AG09309 (cell line): ENCODE measurements around the gene SLC38A3.

Source experiments
- DNase-seq: peaks from one replicate; pipeline ENCODE4 v3.0.0-alpha.2; 2010; ENCODE audit warnings: low read depth
- H3K4me3 ChIP-seq: 2 replicates; pipeline ENCODE4 v1.5.1; 2011; ENCODE audit warnings: mild to moderate bottlenecking, low read depth, low read length, moderate library complexity; ENCODE audit not compliant: control insufficient read depth
- TF ChIP-seq, protein P1 (sequence below): IDR thresholded peaks from 2 replicates; pipeline ENCODE4 v1.5.1; 2011; ENCODE audit warnings: mild to moderate bottlenecking, low read depth, low read length, inconsistent platforms; ENCODE audit not compliant: insufficient read depth, control insufficient read depth; ENCODE audit errors: missing control alignments

The SLC38A3 gene

GRCh38 chr3:50160561-50160983 lies 44.5 kb upstream of the SLC38A3 start:
- DNase-seq: no peak
- TF ChIP-seq, protein P1, sequence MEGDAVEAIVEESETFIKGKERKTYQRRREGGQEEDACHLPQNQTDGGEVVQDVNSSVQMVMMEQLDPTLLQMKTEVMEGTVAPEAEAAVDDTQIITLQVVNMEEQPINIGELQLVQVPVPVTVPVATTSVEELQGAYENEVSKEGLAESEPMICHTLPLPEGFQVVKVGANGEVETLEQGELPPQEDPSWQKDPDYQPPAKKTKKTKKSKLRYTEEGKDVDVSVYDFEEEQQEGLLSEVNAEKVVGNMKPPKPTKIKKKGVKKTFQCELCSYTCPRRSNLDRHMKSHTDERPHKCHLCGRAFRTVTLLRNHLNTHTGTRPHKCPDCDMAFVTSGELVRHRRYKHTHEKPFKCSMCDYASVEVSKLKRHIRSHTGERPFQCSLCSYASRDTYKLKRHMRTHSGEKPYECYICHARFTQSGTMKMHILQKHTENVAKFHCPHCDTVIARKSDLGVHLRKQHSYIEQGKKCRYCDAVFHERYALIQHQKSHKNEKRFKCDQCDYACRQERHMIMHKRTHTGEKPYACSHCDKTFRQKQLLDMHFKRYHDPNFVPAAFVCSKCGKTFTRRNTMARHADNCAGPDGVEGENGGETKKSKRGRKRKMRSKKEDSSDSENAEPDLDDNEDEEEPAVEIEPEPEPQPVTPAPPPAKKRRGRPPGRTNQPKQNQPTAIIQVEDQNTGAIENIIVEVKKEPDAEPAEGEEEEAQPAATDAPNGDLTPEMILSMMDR: no peak

GRCh38 chr3:50161320-50161719 lies 43.8 kb upstream of the SLC38A3 start:
- no peak for DNase-seq
- TF ChIP-seq, protein P1: no peak
- H3K4me3 ChIP-seq: no peak overlapping the region

More at GRCh38 chr3:50160561-50160983, 44.5 kb upstream of the SLC38A3 start:
- no peak overlapping the region for H3K4me3 ChIP-seq

DNA sequence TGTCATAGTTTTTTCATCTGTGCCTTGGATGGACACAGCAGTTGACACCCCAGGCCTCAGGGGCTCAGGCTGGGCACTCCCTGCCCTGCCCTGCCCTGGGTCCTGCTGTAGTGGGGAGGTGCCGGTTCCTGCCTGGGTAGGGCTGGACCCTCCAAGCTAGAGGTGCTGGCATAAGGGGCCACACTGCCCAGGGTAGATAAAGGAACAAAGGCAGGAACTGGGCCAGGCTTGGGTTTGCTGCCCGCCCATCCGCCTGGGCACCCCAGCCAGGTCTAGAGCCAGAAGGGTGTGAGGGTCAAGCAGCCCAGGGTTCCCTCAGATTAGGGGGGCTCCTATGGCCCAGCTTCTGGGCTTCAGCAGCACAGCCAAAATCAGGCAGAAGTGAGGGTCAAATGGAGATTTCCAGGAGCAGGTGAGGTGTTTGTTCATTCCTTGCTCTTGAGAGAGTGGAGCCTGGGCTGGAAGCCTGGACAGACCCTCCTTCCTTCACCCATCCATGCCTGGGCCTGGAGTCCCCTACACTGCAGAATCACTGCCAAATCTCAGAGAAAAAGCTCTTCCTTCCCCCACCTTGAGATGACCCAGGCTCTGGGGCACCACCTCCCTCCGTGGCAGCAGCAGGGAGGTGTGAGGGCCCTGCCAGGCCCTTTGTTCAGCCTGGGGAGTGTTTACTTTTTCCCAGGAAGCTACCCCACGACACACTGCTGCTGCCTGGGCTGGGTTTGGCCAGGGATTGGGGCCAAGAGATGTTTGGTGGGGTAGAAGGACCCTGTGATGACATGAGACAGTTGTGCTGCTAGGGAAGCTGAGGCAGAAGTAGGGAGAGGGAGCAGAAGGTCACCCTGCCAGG lies 42.8 kb upstream of the SLC38A3 start:
- TF ChIP-seq, protein P1: no peak
- no peak for DNase-seq
- H3K4me3 ChIP-seq: no peak overlapping the region

- peak; percentile 88 for DNase-seq
- TF ChIP-seq, protein P1: no peak
- H3K4me3 ChIP-seq: no peak overlapping the region
These were observed 41.3 kb upstream of the SLC38A3 start for GRCh38 chr3:50163572-50164455.

DNA sequence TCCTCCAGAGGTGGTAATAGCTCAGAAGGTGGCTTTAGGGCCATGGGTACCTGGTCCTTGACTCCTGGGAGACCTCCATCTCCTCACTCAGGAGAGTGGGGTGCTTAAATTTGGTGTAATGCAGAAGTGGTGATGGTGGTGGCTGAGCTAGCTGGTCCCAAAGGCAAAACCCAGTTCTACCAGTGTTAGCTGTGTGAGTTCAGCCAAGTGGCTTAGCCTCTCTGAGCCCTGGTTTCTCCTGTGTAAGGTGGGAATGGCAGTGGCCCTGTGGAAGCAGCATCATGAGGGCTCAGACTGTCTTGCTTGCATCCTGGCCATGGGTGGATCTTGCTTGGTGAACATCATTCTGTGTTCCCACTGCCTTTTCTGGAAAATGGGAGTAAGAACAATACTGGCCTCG lies 40.6 kb upstream of the SLC38A3 start:
- TF ChIP-seq, protein P1: no peak
- DNase-seq: no peak
- H3K4me3 ChIP-seq: no peak overlapping the region

GRCh38 chr3:50164984-50165909 lies 39.8 kb upstream of the SLC38A3 start:
- TF ChIP-seq, protein P1: no peak
- H3K4me3 ChIP-seq: no peak overlapping the region
- DNase-seq: peak; percentile 43
